Measurements from ENCODE around the gene NEU2.
"Not testable (repeated sequence)": the region's sequence is repeated elsewhere in the genome, so short reads cannot be mapped to it uniquely, and the experiment has no call there.

Gene NEU2

GRCh38 chr2:233011268-233011650 is 21.2 kb upstream of the NEU2 start:
- DNase-seq, result no peak

GRCh38 chr2:233011702-233012131 is 20.8 kb upstream of the NEU2 start:
- peak; percentile 20 for DNase-seq

DNA sequence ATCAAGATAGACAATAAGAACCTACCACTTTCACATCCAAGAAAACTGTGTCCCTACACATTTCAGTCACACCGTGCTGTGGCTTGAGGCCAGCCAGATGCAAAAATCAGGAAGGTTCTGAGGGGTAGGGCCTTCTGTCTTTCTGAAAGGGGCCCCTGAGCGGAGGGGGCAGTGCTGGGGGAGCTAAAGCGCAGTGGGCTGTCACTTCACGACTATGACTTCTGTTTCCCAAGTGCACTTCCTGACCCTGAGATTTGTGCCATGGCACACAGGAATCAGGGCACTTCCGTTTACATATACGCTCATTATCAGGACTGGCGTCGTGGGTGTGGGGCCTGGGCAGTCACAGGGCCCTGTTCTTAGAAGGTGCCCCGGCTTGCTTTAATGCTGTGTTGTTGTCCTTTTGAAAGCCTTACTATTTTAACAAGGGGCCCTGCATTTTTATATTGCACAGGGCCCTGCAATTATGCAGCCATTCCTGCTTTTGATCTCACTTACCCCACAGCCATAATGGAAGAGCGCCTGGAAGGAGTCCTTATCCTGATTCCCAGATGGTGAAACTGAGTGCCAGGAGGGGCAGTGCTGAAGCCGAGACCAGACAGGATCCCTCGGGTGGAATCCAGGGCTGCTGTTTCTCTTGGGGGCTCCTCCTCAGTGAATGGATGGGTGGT is 20.0 kb upstream of the NEU2 start:
- no peak for DNase-seq

GRCh38 chr2:233013027-233013461 is 19.4 kb upstream of the NEU2 start, which contains the start of gene NGEF:
NGEF (minus strand) TSS chr2:233013256; CDS start chr2:232974890, 38,366 bp downstream.
- no peak for DNase-seq

DNA sequence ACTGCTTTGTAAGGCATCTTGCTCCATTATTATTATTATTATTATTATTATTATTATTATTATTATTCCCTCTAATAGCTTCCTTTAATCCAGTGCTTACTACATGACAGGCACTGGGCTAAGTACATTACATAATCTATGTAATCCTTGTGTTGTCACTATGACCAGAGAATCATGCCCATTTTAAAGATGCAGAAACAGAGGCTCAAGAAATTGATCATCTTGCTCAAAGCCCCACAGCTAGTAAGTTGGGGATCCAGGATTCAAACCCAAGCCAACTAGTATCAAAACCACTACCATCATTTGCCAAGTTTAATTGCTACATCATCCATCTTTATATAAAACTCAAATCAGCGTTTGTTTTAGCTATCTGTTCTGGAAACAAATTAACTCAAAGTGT is 18.8 kb upstream of the NEU2 start:
- DNase-seq, result no peak

GRCh38 chr2:233015019-233015645 is 17.3 kb upstream of the NEU2 start:
- no peak for DNase-seq

GRCh38 chr2:233017947-233018346 is 14.5 kb upstream of the NEU2 start:
- DNase-seq, result no peak

DNA sequence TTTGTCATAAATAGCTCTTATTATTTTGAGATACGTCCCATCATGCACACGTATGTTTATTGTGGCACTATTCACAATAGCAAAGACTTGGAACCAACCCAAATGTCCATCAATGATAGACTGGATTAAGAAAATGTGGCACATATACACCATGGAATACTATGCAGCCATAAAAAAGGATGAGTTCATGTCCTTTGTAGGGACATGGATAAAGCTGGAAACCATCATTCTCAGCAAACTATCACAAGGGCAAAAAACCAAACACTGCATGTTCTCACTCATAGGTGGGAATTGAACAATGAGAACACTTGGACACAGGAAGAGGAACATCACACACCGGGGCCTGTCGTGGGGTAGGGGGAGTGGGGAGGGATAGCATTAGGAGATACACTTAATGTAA is 12.9 kb upstream of the NEU2 start:
- not testable (repeated sequence) for DNase-seq

- no peak for DNase-seq
Observed at GRCh38 chr2:233020454-233020853, 12.0 kb upstream of the NEU2 start.

GRCh38 chr2:233021771-233022170 is 10.7 kb upstream of the NEU2 start:
- DNase-seq, result no peak

DNA sequence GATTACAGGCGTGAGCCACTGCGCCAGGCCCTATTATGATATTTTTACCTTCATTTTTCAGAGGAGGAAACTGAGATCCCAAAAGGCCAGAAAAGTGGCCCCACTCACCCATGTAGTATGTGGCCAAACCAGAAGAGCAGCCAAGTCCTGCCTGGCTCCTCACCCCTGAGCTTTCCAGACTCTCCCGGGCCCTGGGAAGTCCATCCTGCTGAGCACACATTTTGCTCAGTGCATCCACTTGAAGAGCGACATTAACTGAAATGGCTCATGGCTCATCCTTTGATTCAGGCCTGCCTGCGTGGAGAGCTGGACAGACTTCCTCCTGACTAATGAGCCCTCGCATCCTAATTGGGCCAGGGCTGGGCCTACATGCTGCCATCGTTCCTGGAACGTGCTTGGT is 9.9 kb upstream of the NEU2 start:
- DNase-seq, result no peak

GRCh38 chr2:233023007-233023760 is 9.3 kb upstream of the NEU2 start:
- DNase-seq, result no peak

DNA sequence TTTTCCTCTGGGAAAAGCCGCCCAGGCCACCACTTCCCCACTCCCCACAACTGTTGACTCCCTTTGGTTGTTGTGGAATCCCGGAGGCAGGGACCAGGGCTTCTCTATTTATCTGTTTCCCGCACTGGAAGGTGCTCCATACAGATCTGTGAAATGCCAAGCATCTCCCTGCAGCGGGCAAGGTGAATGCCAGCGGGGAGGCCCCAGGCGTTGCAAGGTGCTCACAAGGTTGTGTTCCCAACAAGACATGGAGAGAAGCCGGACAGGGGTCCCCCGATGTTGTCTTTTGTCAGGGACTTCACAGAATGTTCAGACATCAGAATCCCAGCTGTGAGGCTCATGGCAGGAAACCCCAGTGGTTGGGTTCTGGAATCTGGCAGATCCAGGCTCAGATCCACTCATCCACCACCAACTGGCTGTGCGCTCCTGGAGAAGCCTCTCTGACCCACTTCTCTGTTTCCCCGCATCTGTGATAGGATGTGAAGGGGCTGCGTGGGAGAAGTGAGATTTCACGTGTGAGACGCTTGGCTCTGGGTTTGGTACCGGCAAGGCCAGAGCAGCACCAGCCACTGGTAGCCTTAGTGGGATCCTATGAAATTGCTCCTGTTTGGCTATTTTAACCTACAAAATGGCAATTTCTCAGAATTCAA is 8.6 kb upstream of the NEU2 start:
- DNase-seq, result no peak

DNA sequence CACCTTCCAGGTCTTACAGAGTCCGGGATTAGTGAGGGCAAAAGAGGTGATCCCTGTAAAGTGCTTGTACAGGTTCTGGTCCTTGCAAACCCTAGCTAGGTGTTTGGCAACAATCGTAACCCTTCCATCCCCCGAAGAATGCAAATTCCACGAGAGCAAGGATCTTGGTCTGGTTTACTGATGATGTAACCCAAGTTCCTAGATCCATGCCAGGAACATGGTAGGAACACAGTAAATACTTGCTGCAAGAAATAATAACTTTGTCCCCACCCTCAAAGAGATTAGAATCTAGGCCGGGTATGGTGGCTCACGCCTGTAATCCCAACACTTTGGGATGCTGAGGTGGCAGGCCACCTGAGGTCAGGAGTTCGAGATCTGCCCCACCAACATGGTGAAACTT is 6.8 kb upstream of the NEU2 start:
- no peak for DNase-seq

- DNase-seq, result no peak
Observed at GRCh38 chr2:233026198-233026813, 6.2 kb upstream of the NEU2 start.

DNA sequence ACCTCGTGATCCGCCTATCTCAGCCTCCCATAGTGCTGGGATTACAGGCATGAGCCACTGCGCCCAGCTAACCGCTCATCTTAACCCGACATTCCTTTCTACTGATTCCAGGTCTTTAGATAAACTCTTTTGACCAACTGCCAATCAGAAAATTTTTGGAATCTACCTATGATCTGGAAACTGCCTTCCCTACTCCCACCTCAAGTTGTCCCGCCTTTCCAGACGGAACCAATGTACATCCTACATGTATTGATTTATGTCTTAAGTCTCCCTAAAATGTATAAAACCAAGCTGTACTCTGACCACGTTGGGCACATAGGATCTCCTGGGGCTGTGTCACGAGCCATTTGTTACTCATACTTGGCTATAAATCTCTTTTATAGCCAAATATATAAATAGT is 3.2 kb upstream of the NEU2 start:
- DNase-seq, result no peak

- no peak for DNase-seq
Observed at GRCh38 chr2:233031556-233032500, 644 bp upstream of the NEU2 start.

GRCh38 chr2:233033672-233034071 is 1.2 kb downstream of the NEU2 start:
- DNase-seq, result no peak

GRCh38 chr2:233034091-233034882 is 1.8 kb downstream of the NEU2 start:
- DNase-seq, result no peak

DNA sequence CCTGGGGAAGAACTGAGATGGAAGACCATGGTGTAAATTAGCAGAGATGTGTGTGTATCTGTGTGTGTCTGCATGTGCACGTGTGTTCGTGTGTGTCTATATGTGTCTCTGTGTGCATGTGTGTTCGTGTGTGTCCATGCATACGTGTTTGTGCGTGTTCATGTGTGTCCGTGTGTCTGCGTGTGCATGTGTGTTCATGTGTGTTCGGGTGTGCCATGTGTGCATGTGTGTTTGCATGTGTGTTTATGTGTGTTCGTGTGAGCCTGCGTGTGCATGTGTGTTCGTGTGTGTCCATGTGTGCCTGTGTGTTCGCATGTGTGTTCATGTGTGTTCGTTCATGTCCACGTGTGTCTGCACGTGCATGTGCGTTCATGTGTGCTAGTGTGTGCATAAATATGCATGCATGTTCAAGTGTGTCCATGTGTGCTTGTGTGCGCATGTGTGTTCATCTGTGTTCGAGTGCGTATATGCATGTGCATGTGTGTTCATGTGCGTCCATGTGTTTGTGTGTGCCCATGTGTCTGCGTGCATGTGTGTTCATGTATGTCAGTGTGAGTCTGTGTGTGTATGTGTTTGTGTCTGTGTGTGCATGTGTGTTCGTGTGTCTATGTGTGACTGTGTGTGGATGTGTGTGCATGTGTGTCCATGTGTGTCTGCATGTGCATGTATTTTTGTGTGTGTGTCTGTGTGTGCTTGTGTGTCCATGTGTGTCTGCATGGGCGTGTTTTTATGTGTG is 3.1 kb downstream of the NEU2 start:
- no peak for DNase-seq

All from activated CD8-positive, alpha-beta memory T cell treated with anti-CD3 and anti-CD28 coated beads, Interleukin-2, amount 50 U/mL, for 48 hours (primary cell).